ENCODE data around the gene TAOK3. TPM values are rescaled to one million over a fixed set of nuclear protein-coding genes. Genes with fewer than 3 reads are reported as not detected.

TAOK3 gene
- total RNA-seq, 4 donors from 2014 or later, result 34.6 to 44.9 (median 39.6) TPM

DNA sequence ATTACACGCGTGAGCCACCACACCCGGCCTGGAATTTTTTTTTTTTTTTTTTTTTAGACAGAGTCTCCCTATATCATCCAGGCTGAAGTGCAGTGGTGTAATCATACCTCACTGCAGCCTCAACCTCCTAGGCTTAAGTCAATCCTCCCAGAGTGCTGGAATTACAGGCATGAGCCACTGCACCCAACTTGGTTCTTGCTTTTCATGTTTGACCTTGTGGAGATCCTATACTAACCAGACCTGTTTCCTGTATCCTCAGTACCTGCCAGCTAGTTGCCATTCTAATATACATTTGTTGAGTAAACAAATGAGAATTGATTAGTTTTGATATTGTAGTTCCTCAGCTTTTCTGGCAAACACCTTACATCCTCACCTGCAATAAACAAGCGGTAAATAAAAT lies 265.7 kb downstream of the TAOK3 start:
- Histone ChIP-seq H3K9me3 (no peaks in the 10 kb centered on the region), H3K4me1 (peaks cover 9 to 22% (median 17%) of the 10 kb centered on the region in 4 donors), H3K4me3 (no peak overlapping the region), H3K27ac (replicated peaks in 1 of 4) (no peak overlapping the region), H3K27me3 (no peaks in the 10 kb centered on the region), H3K36me3 (no peaks in the 10 kb centered on the region)
- TF ChIP-seq POLR2A (IDR thresholded peaks at IDR 0.05; ENCODE audit: low read depth), result no peak
- no peak for TF ChIP-seq POLR2AphosphoS5 (IDR thresholded peaks at IDR 0.05)
- TF ChIP-seq CTCF (IDR thresholded peaks at IDR 0.05), result no peak
- no peak for TF ChIP-seq EP300 (IDR thresholded peaks at IDR 0.05)
- WGBS, result 89% methylated on average over 4 of the region's 4 CpGs
- no peak for DNase-seq (ENCODE audit: extremely low spot score)
- intact Hi-C loops (cut with DNase I), result no loop called here

DNA sequence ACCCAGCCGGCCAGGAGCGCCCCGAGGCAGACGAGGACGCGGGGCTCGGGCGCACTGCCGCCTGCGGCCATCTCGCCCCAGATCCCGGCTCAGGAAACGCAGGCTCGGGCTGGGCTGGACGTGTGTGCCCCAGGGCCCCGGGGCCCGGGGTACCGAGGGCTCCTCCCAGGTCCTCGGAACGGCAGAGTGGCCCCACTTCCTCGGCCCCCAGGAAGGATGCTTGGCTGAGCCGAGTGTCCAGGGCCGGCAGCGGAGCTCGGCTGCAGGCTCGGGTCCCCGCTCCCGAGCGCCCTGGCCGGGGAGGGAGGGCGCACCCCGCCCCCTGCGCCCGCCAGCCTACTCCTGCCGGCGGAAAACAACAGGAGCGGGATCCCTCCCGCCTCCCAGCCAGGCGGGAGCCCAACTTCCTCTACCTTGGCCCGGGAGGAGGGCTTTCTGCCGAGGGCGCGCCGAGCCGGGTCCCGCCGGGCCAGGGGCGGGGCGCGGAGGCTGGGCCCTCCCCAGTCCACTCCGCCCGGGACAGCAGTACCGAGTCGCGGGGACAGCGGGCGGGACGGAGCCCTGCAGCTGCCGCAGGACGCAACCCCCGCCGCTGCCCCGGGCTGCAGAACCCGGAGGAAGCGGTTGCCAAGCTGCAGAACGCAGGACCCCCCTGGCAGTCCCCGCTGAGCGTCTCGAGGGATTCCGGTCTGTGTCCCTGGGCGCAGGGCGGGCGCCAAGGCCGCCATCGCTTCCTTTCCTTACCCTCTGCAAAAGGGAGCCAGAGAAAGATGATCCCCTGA lies 268.9 kb downstream of the TAOK3 start, which contains the start of gene VSIG10:
TSS of gene VSIG10 (minus strand) at position 411 of the 782 bp plus-strand sequence. CDS start at position 71, 340 bp downstream.
- WGBS, result 0% methylated on average over 33 of the region's 75 CpGs
- H3K4me1 ChIP-seq, result peaks cover 11 to 23% (median 17%) of the 10 kb centered on the region in 4 donors
- H3K4me3 ChIP-seq, result peak within 1 kb of the TSS; percentile 71 to 93 (median 85)
- no peaks in the 10 kb centered on the region for H3K27me3 ChIP-seq
- intact Hi-C loops (cut with DNase I), result loop anchor here (2.0 kb wide), 1 partner anchor 43 kb away; the partner anchor contains the start of gene WSB2
- TF ChIP-seq EP300 (IDR thresholded peaks at IDR 0.05) (no peak), POLR2AphosphoS5 (IDR thresholded peaks at IDR 0.05) (peak; percentile 62 to 80), CTCF (IDR thresholded peaks at IDR 0.05) (peak in 1 of 3 experiments; percentile 10), POLR2A (IDR thresholded peaks at IDR 0.05; ENCODE audit: low read depth) (no peak)
- H3K36me3 ChIP-seq, result no peaks in the 10 kb centered on the region
- peak within 1 kb of the TSS; percentile 78 to 87 (median 80) for H3K27ac ChIP-seq (replicated peaks in 1 of 4)
- H3K9me3 ChIP-seq, result no peaks in the 10 kb centered on the region
- no peak for DNase-seq (ENCODE audit: extremely low spot score)

DNA sequence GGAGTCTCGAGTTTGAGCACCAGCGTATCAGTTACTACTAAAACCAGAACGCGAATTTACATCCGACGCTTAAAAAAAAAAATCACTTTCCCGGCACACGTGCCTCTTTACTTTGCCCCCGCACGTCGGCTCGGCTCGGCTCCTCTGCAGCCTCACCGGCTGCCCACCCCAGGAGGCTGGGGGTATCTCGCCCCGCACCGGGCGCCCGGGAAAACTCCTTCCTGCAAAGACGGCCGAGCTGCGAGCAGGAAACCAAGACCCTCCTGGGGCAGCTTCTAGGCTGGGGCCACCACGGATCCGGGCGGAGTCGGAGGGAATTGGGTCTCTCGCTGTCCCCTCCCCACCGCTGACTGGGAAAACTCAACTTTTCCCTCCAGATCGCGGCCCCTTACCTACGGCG lies 269.5 kb downstream of the TAOK3 start:
- Histone ChIP-seq H3K9me3 (no peaks in the 10 kb centered on the region), H3K4me1 (peaks cover 11 to 23% (median 17%) of the 10 kb centered on the region in 4 donors), H3K27ac (replicated peaks in 1 of 4) (peak overlapping the region; percentile 78 to 87 (median 80)), H3K4me3 (peak overlapping the region; percentile 71 to 93 (median 85)), H3K27me3 (no peaks in the 10 kb centered on the region), H3K36me3 (no peaks in the 10 kb centered on the region)
- no peak for DNase-seq (ENCODE audit: extremely low spot score)
- WGBS, result 1% methylated on average over 20 of the region's 32 CpGs
- TF ChIP-seq POLR2A (IDR thresholded peaks at IDR 0.05; ENCODE audit: low read depth), result no peak
- no peak for TF ChIP-seq EP300 (IDR thresholded peaks at IDR 0.05)
- no peak for TF ChIP-seq CTCF (IDR thresholded peaks at IDR 0.05)
- TF ChIP-seq POLR2AphosphoS5 (IDR thresholded peaks at IDR 0.05), result no peak
- intact Hi-C loops (cut with DNase I), result loop anchor here (2.0 kb wide), 1 partner anchor 42 kb away; the partner anchor contains the start of gene WSB2

DNA sequence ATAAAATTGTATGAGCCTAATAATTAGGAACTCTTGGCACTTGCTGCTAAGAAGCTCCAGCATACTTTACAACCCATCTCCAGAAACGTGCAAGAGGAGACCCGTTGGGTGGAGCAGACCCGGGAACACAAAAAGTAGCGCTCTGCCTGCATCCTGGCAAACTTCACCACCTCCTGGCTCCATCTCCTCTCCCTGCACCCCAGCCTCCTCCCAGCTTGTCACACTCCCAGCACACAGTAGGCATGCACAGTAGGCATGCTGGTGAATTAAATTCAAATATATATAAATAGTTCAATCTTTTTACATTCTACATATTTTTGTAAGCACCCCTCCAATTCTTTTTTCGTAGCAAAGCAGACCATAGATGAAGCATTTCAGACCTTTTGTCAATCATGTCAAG lies 270.1 kb downstream of the TAOK3 start:
- H3K9me3 ChIP-seq, result no peaks in the 10 kb centered on the region
- H3K27ac ChIP-seq (replicated peaks in 1 of 4), result peak overlapping the region in 2 of 4 donors; percentile 78 to 80
- H3K36me3 ChIP-seq, result no peaks in the 10 kb centered on the region
- no peak for TF ChIP-seq CTCF (IDR thresholded peaks at IDR 0.05)
- no peak for TF ChIP-seq EP300 (IDR thresholded peaks at IDR 0.05)
- TF ChIP-seq POLR2AphosphoS5 (IDR thresholded peaks at IDR 0.05), result no peak
- TF ChIP-seq POLR2A (IDR thresholded peaks at IDR 0.05; ENCODE audit: low read depth), result no peak
- H3K4me3 ChIP-seq, result peak overlapping the region; percentile 71 to 93 (median 85)
- H3K4me1 ChIP-seq, result peaks cover 11 to 23% (median 17%) of the 10 kb centered on the region in 4 donors
- intact Hi-C loops (cut with DNase I), result loop anchor here (2.0 kb wide), 1 partner anchor 42 kb away; the partner anchor contains the start of gene WSB2
- DNase-seq (ENCODE audit: extremely low spot score), result no peak
- no peaks in the 10 kb centered on the region for H3K27me3 ChIP-seq
- 53% methylated on average over 5 of the region's 5 CpGs for WGBS

All from esophagus muscularis mucosa (tissue), 4 donors.